ENCODE data around the gene CA10. TPM values are rescaled to one million over a fixed set of nuclear protein-coding genes. Genes with fewer than 3 reads are reported as not detected.

CA10 gene
- total and polyA plus RNA-seq, 2 experiments from 2014 or later = 0.33 TPM; not detected in 1

DNA sequence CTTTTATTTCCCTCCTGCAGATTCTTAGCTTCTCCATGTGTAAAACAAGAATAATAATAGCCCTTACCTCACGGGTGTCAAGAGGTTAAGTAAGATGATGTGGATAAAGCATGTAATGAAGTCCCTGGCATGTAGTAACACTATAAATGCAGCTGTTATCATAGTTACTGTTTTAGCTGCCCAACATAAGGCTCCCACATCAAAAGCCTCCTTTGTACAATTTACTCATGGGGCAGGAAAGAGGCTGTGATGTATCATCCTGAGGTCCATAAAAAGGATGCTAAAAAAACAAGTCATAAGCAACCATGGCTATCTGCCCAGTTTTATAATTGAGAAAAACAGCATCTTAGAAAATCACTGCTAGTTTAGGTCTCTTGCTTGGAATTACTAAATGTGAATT is 339.7 kb downstream of the CA10 start:
- DNase-seq (ENCODE audit: low spot score) = no peak
- H3K79me2 ChIP-seq = no peaks in the 10 kb centered on the region
- H3K4me1 ChIP-seq (ENCODE audit: insufficient read depth) = no peaks in the 10 kb centered on the region
- TF ChIP-seq, protein P1, sequence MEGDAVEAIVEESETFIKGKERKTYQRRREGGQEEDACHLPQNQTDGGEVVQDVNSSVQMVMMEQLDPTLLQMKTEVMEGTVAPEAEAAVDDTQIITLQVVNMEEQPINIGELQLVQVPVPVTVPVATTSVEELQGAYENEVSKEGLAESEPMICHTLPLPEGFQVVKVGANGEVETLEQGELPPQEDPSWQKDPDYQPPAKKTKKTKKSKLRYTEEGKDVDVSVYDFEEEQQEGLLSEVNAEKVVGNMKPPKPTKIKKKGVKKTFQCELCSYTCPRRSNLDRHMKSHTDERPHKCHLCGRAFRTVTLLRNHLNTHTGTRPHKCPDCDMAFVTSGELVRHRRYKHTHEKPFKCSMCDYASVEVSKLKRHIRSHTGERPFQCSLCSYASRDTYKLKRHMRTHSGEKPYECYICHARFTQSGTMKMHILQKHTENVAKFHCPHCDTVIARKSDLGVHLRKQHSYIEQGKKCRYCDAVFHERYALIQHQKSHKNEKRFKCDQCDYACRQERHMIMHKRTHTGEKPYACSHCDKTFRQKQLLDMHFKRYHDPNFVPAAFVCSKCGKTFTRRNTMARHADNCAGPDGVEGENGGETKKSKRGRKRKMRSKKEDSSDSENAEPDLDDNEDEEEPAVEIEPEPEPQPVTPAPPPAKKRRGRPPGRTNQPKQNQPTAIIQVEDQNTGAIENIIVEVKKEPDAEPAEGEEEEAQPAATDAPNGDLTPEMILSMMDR (IDR thresholded peaks at IDR 0.05; ENCODE audit: poor library complexity) = no peak
- TF ChIP-seq EZH2 (IDR thresholded peaks at IDR 0.05; ENCODE audit: borderline replicate concordance) = no peak
- no peak for TF ChIP-seq EZH2phosphoT487 (IDR thresholded peaks at IDR 0.05; ENCODE audit: low read depth, severe bottlenecking, unreplicated experiment)
- H3K4me3 ChIP-seq = no peak overlapping the region
- no peaks in the 10 kb centered on the region for H3K36me3 ChIP-seq (replicated peaks; ENCODE audit: insufficient read depth, low read depth)
- H3K27me3 ChIP-seq = no peaks in the 10 kb centered on the region
- no peak overlapping the region for H3K27ac ChIP-seq
- no peaks in the 10 kb centered on the region for H3K9me2 ChIP-seq (replicated peaks; ENCODE audit: insufficient read depth)
- H3K9me3 ChIP-seq (ENCODE audit: low read depth) = no peaks in the 10 kb centered on the region
- no peaks in the 10 kb centered on the region for H4K20me1 ChIP-seq (ENCODE audit: insufficient read depth, poor library complexity, severe bottlenecking)
- no peak overlapping the region for H2AFZ ChIP-seq
- no peak overlapping the region for H3K4me2 ChIP-seq
- WGBS (ENCODE audit: low lambda C conversion rate, missing lambda C conversion rate) = 80% methylated on average over 1 of the region's 1 CpG

DNA sequence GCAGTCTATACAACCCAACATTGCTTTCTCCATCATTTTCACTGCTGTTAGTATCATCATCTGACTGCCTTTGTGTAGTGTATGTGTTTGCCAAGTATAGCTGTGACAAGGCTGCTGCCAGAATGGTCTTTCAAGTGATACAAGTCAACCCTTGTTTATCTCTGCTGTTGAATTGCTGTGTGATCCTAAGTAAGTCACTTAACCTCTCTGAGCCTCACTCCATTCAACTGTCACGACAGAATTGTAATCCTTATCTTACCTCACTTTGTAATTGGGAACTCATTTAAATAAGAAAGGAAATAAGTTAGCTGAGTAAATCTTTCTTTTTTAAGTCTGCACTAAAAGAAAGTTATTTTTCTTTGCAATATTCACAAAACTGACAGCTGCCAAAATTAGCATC is 340.6 kb downstream of the CA10 start:
- no peaks in the 10 kb centered on the region for H3K9me2 ChIP-seq (replicated peaks; ENCODE audit: insufficient read depth)
- no peaks in the 10 kb centered on the region for H3K27me3 ChIP-seq
- H3K36me3 ChIP-seq (replicated peaks; ENCODE audit: insufficient read depth, low read depth) = no peaks in the 10 kb centered on the region
- WGBS (ENCODE audit: low lambda C conversion rate, missing lambda C conversion rate) = 74% methylated on average over 1 of the region's 1 CpG
- H3K79me2 ChIP-seq = no peaks in the 10 kb centered on the region
- H3K4me1 ChIP-seq (ENCODE audit: insufficient read depth) = no peaks in the 10 kb centered on the region
- H3K4me3 ChIP-seq = no peak overlapping the region
- no peak overlapping the region for H3K4me2 ChIP-seq
- no peaks in the 10 kb centered on the region for H4K20me1 ChIP-seq (ENCODE audit: insufficient read depth, poor library complexity, severe bottlenecking)
- TF ChIP-seq EZH2phosphoT487 (IDR thresholded peaks at IDR 0.05; ENCODE audit: low read depth, severe bottlenecking, unreplicated experiment) (no peak), EZH2 (IDR thresholded peaks at IDR 0.05; ENCODE audit: borderline replicate concordance) (no peak)
- TF ChIP-seq, protein P1 (IDR thresholded peaks at IDR 0.05; ENCODE audit: poor library complexity) = no peak
- no peak overlapping the region for H3K27ac ChIP-seq
- H2AFZ ChIP-seq = no peak overlapping the region
- H3K9me3 ChIP-seq (ENCODE audit: low read depth) = no peaks in the 10 kb centered on the region
- DNase-seq (ENCODE audit: low spot score) = no peak

DNA sequence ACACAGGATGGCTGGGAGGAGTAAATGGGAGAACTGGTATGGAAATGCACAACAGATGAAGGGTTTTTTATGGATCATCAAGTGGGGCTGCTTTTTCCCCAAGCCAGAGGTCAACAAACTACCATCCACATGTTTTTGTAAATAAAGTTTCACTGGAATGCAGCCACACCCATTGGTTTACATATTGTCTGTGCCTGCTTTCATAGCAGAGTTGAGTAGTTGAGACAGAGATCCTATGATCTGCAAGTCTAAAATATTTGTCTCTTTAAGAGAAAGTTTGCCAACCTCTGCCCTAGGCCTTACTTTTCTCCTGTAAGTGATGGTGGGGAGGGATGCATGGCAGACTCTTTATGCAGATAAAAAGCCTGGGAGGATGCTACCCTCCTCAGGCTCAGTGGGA is 341.4 kb downstream of the CA10 start:
- no peak overlapping the region for H3K4me3 ChIP-seq

More for the DNA sequence above, 341.4 kb downstream of the CA10 start:
- Histone ChIP-seq H4K20me1 (ENCODE audit: insufficient read depth, poor library complexity, severe bottlenecking) (no peaks in the 10 kb centered on the region), H3K27ac (no peak overlapping the region), H3K9me2 (replicated peaks; ENCODE audit: insufficient read depth) (no peaks in the 10 kb centered on the region), H3K79me2 (no peaks in the 10 kb centered on the region), H3K4me2 (no peak overlapping the region), H3K4me1 (ENCODE audit: insufficient read depth) (no peaks in the 10 kb centered on the region), H3K9me3 (ENCODE audit: low read depth) (no peaks in the 10 kb centered on the region), H2AFZ (no peak overlapping the region), H3K36me3 (replicated peaks; ENCODE audit: insufficient read depth, low read depth) (no peaks in the 10 kb centered on the region), H3K27me3 (no peaks in the 10 kb centered on the region)
- no peak for DNase-seq (ENCODE audit: low spot score)
- TF ChIP-seq EZH2phosphoT487 (IDR thresholded peaks at IDR 0.05; ENCODE audit: low read depth, severe bottlenecking, unreplicated experiment) (no peak), EZH2 (IDR thresholded peaks at IDR 0.05; ENCODE audit: borderline replicate concordance) (no peak)
- TF ChIP-seq, protein P1 (IDR thresholded peaks at IDR 0.05; ENCODE audit: poor library complexity) = no peak
